ENCODE data around the gene SNRPB.
A peak's percentile ranks its signal among the peaks of the same experiment; 100 is the strongest.

Gene SNRPB

DNA sequence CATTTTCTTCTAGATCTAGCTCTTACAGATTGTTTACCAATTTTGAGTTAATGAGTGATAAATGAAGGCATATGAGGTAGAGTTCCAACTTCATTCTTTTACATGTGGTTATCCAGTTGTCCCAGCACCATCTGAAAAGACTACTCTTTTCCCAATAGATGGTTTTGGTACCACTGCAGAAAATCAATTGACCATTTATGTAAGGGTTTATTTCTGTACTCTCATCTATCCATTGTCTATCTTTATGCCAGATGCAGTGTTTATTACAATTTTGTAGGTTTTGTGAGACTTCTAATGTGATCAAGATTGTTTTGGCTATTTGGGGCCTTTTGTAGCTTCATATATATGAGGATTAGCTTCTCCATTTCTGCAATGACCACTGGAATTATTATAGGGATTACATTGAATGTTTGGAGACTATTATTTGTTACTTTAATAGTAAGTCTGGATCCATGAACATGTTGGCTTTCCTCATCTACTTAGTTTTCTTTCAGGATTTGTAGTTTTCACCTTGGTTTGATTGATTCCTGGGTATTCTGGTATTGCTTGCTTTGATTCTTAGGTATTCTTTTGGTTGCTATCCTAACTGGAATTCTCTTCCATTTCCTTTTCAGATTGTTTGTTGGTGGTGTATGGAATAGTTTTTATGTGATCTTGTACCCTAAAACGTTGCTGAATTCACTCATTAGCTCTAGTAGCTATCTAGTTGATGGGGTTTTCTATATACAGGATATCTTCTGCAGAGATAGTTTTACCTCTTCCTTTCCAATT is 10.4 kb downstream of the SNRPB start:
- no peaks in the 10 kb centered on the region for H3K4me1 ChIP-seq (ENCODE audit: control insufficient read depth, insufficient read depth, low read length)
- H3K27ac ChIP-seq (ENCODE audit: low read length) = no peak overlapping the region
- H3K36me3 ChIP-seq (ENCODE audit: control insufficient read depth, insufficient read depth, low read length) = peaks cover 34% of the 10 kb centered on the region
- no peaks in the 10 kb centered on the region for H3K9me3 ChIP-seq (ENCODE audit: control insufficient read depth, insufficient read depth, low read length)
- H3K27me3 ChIP-seq (ENCODE audit: control insufficient read depth, insufficient read depth, low read length) = no peaks in the 10 kb centered on the region
- no peak for DNase-seq (ENCODE audit: low read depth, low spot score)
- WGBS (ENCODE audit: insufficient coverage, insufficient read length) = no CpG with 5 or more reads among the region's 1 CpG
- no peak overlapping the region for H3K4me3 ChIP-seq (ENCODE audit: low read length)

DNA sequence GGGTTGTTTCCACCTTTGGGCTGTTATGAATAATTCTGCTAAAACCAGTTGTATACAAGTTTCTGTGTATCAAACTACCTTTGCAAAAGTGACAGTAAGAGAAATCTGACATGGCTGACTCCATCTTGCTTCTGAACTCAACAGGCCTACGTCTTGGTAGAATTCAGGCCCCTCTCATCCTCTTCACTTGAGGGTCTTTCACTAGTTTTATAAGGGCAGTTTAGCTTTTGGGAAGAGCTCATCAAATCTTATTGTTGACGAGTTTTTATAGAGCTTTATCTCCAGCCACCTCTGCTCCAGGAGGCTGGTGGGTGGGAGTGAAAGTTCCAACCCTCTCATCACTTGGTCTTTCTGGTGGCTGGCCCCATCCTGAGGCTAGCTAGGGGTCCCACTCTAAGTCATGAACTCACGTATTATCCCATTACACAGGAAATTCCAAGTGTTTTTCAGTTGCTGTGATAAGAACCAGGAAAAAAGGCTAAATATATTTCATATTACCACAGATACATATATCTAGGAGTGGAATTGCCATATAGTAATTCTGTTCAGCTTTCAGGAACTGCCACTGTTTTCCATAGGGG is 11.6 kb downstream of the SNRPB start:
- WGBS (ENCODE audit: insufficient coverage, insufficient read length) = no CpG with 5 or more reads among the region's 3 CpGs
- H3K27ac ChIP-seq (ENCODE audit: low read length) = no peak overlapping the region
- no peaks in the 10 kb centered on the region for H3K4me1 ChIP-seq (ENCODE audit: control insufficient read depth, insufficient read depth, low read length)
- H3K27me3 ChIP-seq (ENCODE audit: control insufficient read depth, insufficient read depth, low read length) = no peaks in the 10 kb centered on the region
- peaks cover 27% of the 10 kb centered on the region for H3K36me3 ChIP-seq (ENCODE audit: control insufficient read depth, insufficient read depth, low read length)
- H3K9me3 ChIP-seq (ENCODE audit: control insufficient read depth, insufficient read depth, low read length) = no peaks in the 10 kb centered on the region
- no peak for DNase-seq (ENCODE audit: low read depth, low spot score)
- H3K4me3 ChIP-seq (ENCODE audit: low read length) = no peak overlapping the region

- no peaks in the 10 kb centered on the region for H3K27me3 ChIP-seq (ENCODE audit: control insufficient read depth, insufficient read depth, low read length)
- peaks cover under 1% of the 10 kb centered on the region; the same call in 1 of the 2 replicates for H3K36me3 ChIP-seq (ENCODE audit: control insufficient read depth, insufficient read depth, low read length)
- no peaks in the 10 kb centered on the region for H3K4me1 ChIP-seq (ENCODE audit: control insufficient read depth, insufficient read depth, low read length)
- no peaks in the 10 kb centered on the region for H3K9me3 ChIP-seq (ENCODE audit: control insufficient read depth, insufficient read depth, low read length)
- no peak for DNase-seq (ENCODE audit: low read depth, low spot score)
- 100% methylated on average over 1 of the region's 2 CpGs for WGBS (ENCODE audit: insufficient coverage, insufficient read length)
- no peak overlapping the region for H3K27ac ChIP-seq (ENCODE audit: low read length)
- no peak overlapping the region for H3K4me3 ChIP-seq (ENCODE audit: low read length)
These were observed 14.7 kb downstream of the SNRPB start for GRCh38 chr20:2455771-2456497.

GRCh38 chr20:2453792-2454191 is 16.8 kb downstream of the SNRPB start:
- no peak for DNase-seq (ENCODE audit: low read depth, low spot score)
- no CpG with 5 or more reads among the region's 3 CpGs for WGBS (ENCODE audit: insufficient coverage, insufficient read length)
- no peaks in the 10 kb centered on the region for H3K4me1 ChIP-seq (ENCODE audit: control insufficient read depth, insufficient read depth, low read length)
- H3K27ac ChIP-seq (ENCODE audit: low read length) = no peak overlapping the region
- no peaks in the 10 kb centered on the region for H3K27me3 ChIP-seq (ENCODE audit: control insufficient read depth, insufficient read depth, low read length)
- H3K9me3 ChIP-seq (ENCODE audit: control insufficient read depth, insufficient read depth, low read length) = no peaks in the 10 kb centered on the region
- H3K4me3 ChIP-seq (ENCODE audit: low read length) = no peak overlapping the region
- H3K36me3 ChIP-seq (ENCODE audit: control insufficient read depth, insufficient read depth, low read length) = no peaks in the 10 kb centered on the region

- H3K4me3 ChIP-seq (ENCODE audit: low read length) = no peak overlapping the region
- peak; percentile 43 for DNase-seq (ENCODE audit: low read depth, low spot score)
These were observed 18.5 kb downstream of the SNRPB start for GRCh38 chr20:2451939-2452732.

GRCh38 chr20:2451422-2451821 is 19.2 kb downstream of the SNRPB start:
- no peaks in the 10 kb centered on the region for H3K9me3 ChIP-seq (ENCODE audit: control insufficient read depth, insufficient read depth, low read length)
- H3K36me3 ChIP-seq (ENCODE audit: control insufficient read depth, insufficient read depth, low read length) = no peaks in the 10 kb centered on the region
- no peak overlapping the region for H3K27ac ChIP-seq (ENCODE audit: low read length)
- H3K27me3 ChIP-seq (ENCODE audit: control insufficient read depth, insufficient read depth, low read length) = no peaks in the 10 kb centered on the region
- DNase-seq (ENCODE audit: low read depth, low spot score) = no peak
- no CpG with 5 or more reads among the region's 5 CpGs for WGBS (ENCODE audit: insufficient coverage, insufficient read length)
- H3K4me3 ChIP-seq (ENCODE audit: low read length) = no peak overlapping the region
- H3K4me1 ChIP-seq (ENCODE audit: control insufficient read depth, insufficient read depth, low read length) = no peaks in the 10 kb centered on the region

More at GRCh38 chr20:2451939-2452732, 18.5 kb downstream of the SNRPB start:
- H3K36me3 ChIP-seq (ENCODE audit: control insufficient read depth, insufficient read depth, low read length) = no peaks in the 10 kb centered on the region
- H3K27ac ChIP-seq (ENCODE audit: low read length) = no peak overlapping the region
- H3K27me3 ChIP-seq (ENCODE audit: control insufficient read depth, insufficient read depth, low read length) = no peaks in the 10 kb centered on the region
- H3K9me3 ChIP-seq (ENCODE audit: control insufficient read depth, insufficient read depth, low read length) = no peaks in the 10 kb centered on the region
- no peaks in the 10 kb centered on the region for H3K4me1 ChIP-seq (ENCODE audit: control insufficient read depth, insufficient read depth, low read length)
- no CpG with 5 or more reads among the region's 8 CpGs for WGBS (ENCODE audit: insufficient coverage, insufficient read length)

DNA sequence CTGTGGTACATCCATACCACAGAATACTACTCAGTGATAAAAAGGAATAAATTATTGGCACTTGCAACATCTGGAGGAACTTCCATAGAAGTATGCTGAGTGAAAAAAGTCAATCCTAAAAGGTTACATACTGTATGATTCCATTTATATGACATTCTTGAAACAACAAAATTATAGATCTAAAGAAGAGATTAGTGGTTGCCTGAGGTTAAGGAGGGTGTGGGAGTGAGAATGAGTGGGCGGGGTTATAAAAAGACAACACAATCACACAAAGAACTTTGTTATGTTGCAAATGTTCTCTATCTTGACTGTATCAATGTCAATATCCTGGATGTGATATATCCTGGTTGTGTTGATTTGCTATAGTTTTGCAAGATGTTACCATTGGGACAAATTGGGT is 21.2 kb downstream of the SNRPB start:
- Histone ChIP-seq H3K4me1 (ENCODE audit: control insufficient read depth, insufficient read depth, low read length) (no peaks in the 10 kb centered on the region), H3K27ac (ENCODE audit: low read length) (no peak overlapping the region), H3K27me3 (ENCODE audit: control insufficient read depth, insufficient read depth, low read length) (no peaks in the 10 kb centered on the region), H3K9me3 (ENCODE audit: control insufficient read depth, insufficient read depth, low read length) (no peaks in the 10 kb centered on the region), H3K36me3 (ENCODE audit: control insufficient read depth, insufficient read depth, low read length) (no peaks in the 10 kb centered on the region), H3K4me3 (ENCODE audit: low read length) (no peak overlapping the region)
- DNase-seq (ENCODE audit: low read depth, low spot score) = no peak
- no CpG with 5 or more reads among the region's 1 CpG for WGBS (ENCODE audit: insufficient coverage, insufficient read length)

GRCh38 chr20:2446845-2447244 is 23.7 kb downstream of the SNRPB start:
- no peak for DNase-seq (ENCODE audit: low read depth, low spot score)
- Histone ChIP-seq H3K36me3 (ENCODE audit: control insufficient read depth, insufficient read depth, low read length) (no peaks in the 10 kb centered on the region), H3K4me3 (ENCODE audit: low read length) (no peak overlapping the region), H3K27me3 (ENCODE audit: control insufficient read depth, insufficient read depth, low read length) (no peaks in the 10 kb centered on the region), H3K4me1 (ENCODE audit: control insufficient read depth, insufficient read depth, low read length) (no peaks in the 10 kb centered on the region), H3K9me3 (ENCODE audit: control insufficient read depth, insufficient read depth, low read length) (no peaks in the 10 kb centered on the region), H3K27ac (ENCODE audit: low read length) (no peak overlapping the region)
- WGBS (ENCODE audit: insufficient coverage, insufficient read length) = no CpG with 5 or more reads among the region's 4 CpGs

DNA sequence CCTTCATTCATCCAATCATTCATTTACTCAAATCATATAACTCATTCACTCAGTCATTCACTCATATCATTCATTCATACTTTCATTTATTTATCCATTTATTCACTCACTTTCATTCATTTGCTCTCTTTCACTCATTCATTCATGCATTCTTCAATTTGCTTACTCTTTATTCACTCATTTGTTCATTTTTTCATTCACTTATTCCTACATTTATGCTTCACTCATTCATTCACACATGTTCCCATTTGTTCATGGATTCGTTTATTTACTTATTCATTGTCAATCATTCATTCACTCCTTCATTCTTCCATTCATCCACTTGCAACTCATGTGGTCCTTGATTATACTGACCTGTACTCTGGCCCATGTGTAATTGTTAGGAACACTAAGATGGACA is 39.4 kb downstream of the SNRPB start:
- H3K4me3 ChIP-seq (ENCODE audit: low read length) = no peak overlapping the region
- no peak for DNase-seq (ENCODE audit: low read depth, low spot score)
- no peaks in the 10 kb centered on the region for H3K9me3 ChIP-seq (ENCODE audit: control insufficient read depth, insufficient read depth, low read length)
- no CpG with 5 or more reads among the region's 1 CpG for WGBS (ENCODE audit: insufficient coverage, insufficient read length)
- no peak overlapping the region for H3K27ac ChIP-seq (ENCODE audit: low read length)
- no peaks in the 10 kb centered on the region; the same call in 1 of the 2 replicates for H3K27me3 ChIP-seq (ENCODE audit: control insufficient read depth, insufficient read depth, low read length)
- no peaks in the 10 kb centered on the region for H3K36me3 ChIP-seq (ENCODE audit: control insufficient read depth, insufficient read depth, low read length)
- no peaks in the 10 kb centered on the region for H3K4me1 ChIP-seq (ENCODE audit: control insufficient read depth, insufficient read depth, low read length)

- H3K27me3 ChIP-seq (ENCODE audit: control insufficient read depth, insufficient read depth, low read length) = no peaks in the 10 kb centered on the region; the same call in 1 of the 2 replicates
- no CpG with 5 or more reads among the region's 4 CpGs for WGBS (ENCODE audit: insufficient coverage, insufficient read length)
- DNase-seq (ENCODE audit: low read depth, low spot score) = no peak
- no peaks in the 10 kb centered on the region for H3K4me1 ChIP-seq (ENCODE audit: control insufficient read depth, insufficient read depth, low read length)
- H3K9me3 ChIP-seq (ENCODE audit: control insufficient read depth, insufficient read depth, low read length) = no peaks in the 10 kb centered on the region
- no peak overlapping the region for H3K4me3 ChIP-seq (ENCODE audit: low read length)
- H3K36me3 ChIP-seq (ENCODE audit: control insufficient read depth, insufficient read depth, low read length) = no peaks in the 10 kb centered on the region
- H3K27ac ChIP-seq (ENCODE audit: low read length) = no peak overlapping the region
These were observed 40.1 kb downstream of the SNRPB start for GRCh38 chr20:2430538-2430937.
